ENCODE measurements around the gene ELK1.

DNA sequence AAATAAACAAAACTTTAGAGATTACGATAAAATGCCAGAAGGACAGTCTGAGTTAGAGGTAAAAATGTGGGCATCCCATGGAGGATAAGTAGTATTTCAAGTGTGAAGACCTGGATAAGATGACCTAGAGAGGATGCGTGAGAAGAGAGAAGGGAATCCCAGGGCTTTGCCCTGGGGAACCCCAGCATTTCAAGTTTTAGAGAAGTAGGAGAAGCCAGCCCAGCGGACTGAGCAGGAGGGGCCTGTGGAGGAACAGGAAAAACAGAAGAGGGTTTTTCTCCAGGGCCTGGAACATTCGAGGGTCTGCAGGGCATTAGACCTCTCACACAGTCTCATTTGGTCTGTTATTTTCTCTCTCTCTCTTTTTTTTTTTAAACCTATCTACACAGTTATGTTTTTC lies 17.7 kb downstream of the ELK1 start:
- TF ChIP-seq, protein P1, sequence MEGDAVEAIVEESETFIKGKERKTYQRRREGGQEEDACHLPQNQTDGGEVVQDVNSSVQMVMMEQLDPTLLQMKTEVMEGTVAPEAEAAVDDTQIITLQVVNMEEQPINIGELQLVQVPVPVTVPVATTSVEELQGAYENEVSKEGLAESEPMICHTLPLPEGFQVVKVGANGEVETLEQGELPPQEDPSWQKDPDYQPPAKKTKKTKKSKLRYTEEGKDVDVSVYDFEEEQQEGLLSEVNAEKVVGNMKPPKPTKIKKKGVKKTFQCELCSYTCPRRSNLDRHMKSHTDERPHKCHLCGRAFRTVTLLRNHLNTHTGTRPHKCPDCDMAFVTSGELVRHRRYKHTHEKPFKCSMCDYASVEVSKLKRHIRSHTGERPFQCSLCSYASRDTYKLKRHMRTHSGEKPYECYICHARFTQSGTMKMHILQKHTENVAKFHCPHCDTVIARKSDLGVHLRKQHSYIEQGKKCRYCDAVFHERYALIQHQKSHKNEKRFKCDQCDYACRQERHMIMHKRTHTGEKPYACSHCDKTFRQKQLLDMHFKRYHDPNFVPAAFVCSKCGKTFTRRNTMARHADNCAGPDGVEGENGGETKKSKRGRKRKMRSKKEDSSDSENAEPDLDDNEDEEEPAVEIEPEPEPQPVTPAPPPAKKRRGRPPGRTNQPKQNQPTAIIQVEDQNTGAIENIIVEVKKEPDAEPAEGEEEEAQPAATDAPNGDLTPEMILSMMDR (conservative IDR thresholded peaks at IDR 0.05; ENCODE audit: low read length): no peak
- no peak for TF ChIP-seq EZH2phosphoT487 (IDR thresholded peaks at IDR 0.05; ENCODE audit: borderline replicate concordance)

All from Loucy (cell line).